CD4-positive, alpha-beta T cell treated with Interleukin-15 for 1 hour (primary cell): ENCODE measurements around the gene PCDHGA1.

Experiments
- DNase-seq: peaks from one replicate; pipeline ENCODE4 v3.0.0-alpha.2; 2020

PCDHGA1 gene

DNA sequence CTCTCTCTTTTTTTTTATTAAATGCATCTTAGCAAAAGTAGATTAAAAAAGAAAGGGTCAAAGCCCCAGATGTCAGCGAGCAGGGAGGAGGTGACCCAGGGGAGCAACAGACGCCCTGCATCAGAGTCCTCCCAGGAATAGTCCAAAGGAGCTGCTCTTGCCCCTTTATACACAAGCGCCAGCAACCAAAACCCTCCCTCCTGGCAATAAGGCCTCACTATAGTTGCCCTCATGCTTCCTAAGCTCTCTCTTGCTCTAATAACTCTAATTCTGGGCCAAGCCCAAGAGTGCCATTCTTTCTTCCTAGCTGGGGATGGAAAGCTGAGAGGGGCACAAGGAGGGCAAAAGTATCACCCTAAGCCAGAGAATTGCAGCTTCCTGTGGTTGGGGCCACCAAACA, 184.8 kb downstream of the PCDHGA1 start:
- no peak for DNase-seq

DNA sequence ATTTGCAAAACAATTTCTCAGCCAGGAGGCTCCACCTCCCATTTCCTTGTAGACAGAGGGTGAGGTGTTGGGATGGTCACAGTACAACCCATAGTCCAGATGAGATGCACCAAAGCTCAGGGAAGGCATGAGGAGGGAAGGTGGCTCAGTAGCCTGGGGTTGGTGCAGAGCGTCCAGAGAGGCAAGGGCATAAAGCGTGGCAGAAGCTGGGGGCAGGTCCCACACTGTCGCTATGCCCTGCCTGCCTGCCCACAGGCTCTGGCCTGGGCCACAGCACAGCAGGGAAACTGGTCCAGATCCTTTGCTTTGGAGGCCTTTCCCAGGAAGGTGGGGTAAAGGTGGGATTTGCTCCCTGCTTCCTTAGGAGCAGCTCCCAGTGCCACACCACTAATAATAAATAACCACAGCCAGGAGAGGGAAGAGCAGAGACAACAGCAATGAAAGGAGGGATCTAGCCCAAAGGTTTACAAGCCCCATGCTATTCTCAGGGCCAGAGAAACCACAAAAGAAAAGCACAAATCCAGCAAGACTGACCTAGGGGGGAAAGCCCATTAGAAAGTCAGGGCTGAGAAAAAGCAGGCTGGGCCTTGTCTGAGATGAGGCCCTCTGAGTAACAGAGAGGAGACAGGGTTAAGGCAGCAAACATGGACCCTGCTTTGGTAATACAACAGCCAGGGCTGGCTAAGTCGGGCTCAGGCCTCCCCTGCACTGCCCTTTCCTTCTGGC, 185.8 kb downstream of the PCDHGA1 start:
- DNase-seq, result no peak

DNA sequence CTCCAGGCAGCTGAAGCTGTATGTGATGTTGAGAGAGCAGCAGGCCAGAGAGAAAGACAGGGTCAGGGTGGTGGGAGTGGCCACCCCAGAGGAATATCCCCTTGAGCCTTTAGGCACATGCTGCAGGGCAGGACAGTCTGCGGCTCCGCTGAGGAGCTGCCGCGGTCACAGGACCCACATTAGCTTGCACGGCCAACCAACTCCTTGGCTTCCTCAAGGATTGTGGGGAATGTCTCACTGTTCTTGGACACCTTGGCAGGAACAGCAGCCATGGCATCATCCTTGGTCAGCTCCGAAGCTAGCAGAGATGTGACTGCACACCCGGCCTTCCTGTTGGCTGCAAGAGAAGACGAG, 186.3 kb downstream of the PCDHGA1 start:
- DNase-seq, result no peak

DNA sequence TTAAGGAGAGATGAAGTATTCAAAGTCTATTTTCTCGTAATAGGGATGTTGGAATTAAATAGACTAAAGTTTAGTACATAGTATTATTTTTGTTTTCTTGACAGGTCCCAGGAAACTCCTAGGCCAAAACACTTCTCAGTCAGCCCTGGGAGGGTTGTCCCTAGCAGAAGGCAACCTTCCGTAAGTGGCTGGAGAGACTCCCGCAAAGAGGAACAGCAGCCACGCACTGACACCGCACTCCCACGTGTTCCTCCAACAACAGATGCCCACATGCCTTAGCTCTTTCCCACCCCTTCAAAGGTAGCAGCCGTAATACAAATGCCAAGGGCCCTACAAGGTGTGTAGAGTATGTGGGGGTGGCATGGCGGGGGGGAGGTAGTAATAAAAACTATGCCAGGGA, 187.0 kb downstream of the PCDHGA1 start:
- DNase-seq, result no peak

DNA sequence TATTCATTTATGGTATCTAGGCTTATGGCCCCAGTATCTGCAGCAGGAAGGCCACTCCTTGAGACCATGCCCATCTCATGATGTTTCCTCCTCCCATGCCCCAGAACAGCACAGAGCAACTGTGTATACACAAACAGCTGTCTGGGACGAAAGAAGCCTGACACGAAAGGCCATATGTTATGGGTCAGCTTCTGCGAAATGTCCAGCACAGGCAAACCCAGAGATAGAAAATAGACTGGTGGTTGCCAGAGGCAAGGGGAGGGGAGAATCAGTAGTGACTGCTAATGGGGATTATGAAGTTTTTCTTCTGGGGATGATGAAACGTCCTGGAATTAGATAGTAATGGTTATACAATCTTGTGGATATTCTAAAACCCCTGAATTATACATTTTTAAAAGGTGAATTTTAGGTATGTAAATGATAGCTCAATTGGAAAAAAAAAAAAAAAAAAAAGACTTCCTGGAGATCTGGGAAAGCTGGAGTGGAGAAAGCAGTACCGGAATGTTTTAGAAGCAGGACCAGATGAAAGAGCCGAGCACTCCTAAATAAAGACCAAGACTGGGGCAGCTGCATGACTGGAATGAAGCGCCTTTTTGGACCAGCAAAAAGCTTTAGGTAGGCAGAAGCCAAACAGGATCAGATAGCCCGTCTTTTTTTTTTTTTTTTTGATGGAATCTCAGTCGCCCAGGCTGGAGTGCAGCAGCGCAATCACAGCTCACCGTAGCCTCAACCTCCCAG, 187.7 kb downstream of the PCDHGA1 start:
- DNase-seq, result no peak

DNA sequence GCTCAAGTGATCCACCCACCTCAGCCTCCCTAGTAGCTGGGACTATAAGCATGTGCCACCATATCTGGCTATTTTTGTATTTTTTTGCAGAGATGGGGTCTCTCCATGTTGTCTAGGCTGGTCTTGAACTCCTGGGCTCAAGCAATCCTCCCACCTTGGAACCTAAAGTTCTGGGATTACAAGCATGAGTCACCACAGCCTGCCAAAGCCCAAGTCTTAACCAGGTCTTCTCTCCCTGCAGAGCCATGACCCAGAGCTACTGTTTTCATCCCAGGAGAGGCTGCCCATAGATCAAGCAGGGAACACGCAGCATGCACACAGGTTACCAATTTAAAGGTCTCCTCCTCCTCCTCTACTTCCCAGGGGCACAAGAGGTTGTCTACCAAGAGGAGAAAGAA, 188.3 kb downstream of the PCDHGA1 start:
- DNase-seq, result no peak

DNA sequence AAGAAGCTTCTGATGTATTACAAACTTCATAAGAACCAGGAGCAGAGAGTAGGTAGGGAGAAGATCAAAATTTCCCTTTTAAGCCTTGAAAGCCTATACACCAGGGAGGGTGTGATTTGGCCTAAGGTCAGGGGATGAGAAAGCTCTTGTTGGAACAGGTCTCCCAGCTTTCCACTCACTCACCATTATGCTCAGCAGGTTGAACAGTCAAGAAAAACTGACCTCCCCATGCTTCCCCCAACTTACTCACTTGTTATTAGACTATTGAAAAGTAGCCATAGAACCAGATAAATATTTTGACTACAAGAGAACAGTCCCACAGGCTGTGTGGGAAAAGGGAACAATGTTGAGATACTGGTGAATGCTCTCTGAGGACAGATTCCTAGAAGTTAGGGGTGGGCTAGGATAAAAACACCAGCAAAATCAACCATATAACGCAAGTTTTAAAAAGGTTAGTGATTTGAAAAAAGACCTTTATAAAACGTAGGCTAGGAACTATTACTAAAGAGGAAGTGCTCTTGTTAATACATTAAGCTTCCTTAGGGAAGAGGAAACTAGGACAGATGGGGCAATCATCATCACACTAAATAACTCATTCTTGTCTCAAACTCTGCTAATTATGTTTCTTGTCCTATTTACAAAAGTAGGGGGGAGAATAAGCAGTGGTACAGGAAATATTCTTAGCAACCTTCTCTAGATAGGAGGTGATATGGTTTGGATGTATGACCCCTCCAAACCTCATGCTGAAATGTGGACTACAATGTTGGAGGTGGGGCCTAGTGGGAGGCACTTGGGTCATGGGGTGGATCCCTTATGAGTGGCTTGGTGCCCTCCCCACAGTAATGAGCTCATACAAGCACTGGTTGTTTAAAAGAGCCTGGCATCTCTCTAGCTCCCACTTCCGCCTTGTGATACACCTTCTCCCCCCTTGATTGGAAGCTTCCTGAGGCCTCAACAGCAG, 189.6 kb downstream of the PCDHGA1 start:
- no peak for DNase-seq

DNA sequence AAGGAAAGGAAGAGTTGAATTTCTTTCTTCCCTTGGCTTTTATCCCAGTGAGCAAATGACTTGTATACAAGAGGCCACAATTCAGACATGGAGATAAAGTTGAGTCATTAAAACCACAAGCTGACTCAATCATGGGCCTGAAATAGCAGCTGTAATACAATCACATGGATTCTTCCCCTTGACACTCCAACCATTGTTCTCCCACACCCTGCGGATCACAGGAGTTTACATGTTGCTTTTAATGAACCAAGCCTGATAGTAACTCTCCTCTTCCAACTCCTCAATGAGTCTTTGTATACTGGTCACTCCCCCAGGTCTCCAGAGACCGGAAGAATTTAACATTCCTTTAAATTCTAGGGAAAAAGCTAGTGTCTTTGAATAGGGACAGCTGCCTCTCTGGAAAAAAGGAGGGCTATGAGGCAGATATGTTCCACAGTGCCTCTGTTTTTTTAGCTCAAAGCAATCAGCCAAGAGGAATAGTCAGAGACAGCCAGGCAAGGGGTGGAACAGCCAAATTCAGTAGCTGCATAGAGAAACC, 191.0 kb downstream of the PCDHGA1 start:
- no peak for DNase-seq

DNA sequence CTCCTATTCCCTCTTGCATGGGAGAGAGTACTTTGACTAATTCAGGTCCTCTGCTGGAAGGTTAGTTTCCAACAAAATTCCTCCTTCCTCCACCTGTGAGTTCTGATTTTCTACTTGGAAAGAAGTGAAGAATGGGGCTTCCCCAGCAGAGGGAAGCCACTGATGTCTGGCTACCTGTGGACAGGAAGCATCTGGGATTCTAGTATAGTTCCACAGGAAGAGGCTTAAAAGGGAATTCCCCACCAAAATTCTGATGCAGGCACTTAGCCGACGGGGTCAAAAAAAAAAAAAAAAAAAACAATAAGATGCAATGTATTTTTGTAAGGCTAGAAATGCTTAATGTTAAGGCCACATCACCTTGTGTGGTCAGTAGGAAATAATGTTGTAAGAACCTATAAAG, 192.0 kb downstream of the PCDHGA1 start:
- no peak for DNase-seq

DNA sequence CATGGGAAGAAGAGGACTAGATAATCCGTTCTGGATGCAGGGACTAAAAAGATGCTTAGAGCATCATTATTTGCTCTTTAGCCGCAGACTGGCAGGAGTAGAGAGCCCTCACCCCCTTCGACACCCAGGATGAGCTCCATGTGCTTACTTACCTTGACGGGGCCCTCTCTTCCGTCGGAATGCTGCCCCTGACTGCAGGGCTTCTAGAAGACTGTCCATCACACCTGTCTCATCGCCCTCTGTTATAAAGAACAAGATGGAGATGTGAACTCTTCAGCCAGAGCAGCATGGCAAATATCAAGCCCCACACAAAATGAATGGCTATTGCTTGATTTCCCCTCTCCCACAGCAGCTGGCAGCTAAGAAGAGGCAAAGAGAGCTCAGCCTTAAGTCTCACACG, 193.7 kb downstream of the PCDHGA1 start:
- no peak for DNase-seq

DNA sequence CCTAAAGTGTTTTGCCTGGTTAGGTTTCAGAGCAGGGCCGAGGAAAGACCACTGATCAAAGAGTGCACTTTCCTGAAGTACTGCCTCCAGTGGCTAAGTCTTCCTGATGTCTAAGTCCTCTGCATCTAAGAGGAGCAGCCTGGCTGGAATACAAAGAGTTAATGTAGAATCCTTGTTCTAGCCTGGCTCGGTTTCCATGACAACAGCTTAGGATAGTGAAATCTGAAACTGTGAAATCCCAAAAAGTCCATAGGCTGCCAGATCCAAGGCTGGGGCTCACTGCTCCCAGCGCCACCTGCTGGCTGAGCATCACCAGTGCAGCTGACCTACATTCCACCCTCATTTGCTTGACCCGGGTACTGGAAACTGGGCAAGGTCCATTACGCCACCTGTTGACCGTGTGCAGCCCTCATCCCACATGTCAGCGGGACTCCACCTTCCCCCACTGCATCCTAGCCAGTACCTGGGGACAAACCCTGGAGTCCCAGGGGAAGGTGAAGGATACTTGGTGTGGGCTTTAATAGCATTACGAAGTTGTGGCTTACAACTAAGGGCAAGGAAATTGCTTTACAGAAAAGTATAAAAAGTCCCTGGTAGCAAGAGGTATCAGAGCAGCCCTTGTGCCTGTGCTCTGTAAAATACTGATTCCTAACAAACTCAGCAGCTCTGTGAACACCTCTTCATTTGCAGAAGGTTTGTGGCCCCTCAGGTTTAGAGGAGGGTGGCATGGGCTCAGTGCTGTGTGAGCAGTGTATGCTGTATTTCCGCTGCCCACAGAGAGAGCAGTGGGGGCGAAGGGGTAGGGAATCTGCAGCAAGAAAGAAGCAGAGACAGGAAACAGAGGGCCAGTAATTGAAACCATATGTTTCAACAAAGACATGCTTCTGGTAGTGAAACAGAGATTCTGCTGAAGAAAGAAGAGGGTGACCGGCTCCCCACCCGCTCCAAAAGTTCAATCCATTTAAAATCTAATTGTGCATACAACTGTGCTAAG, 194.6 kb downstream of the PCDHGA1 start:
- peak; percentile 58 for DNase-seq

DNA sequence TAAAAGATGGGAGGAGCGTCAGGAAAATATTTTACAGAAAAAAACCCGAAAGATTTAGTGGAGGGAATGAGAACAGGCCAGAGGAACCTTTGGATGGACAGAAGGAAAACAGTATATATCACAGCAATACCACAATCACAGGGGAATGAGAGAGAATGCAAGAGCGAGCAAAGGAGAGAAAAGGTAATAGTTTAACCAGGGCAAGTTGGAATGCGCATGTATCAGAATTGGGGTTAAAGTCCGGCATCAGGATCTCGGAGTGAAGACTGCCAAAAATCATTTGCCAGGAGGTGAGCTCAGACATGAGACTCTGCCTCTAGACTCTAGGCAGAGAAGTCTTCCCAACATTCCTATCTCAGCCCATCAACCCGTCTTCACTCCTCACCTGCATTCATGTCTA, 195.3 kb downstream of the PCDHGA1 start:
- no peak for DNase-seq

DNA sequence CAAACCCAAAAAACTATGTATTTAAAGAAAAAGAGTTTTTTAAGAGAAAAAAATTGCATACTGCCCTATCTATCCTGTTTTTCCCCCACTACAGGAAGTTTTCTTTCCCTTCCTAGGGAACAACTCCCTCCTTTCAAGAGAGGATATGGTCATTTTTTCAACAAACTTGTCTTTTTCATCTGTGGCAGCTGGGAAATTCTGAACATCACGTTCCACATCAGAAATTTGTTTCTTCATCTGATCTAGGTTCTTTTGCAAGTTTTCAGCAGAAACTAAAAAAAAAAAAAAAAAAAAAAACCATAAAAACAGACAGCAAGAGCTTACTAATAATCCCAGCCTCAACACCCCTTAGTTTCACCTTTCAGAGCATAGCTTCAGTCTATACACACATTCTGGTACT, 197.1 kb downstream of the PCDHGA1 start:
- DNase-seq, result no peak

DNA sequence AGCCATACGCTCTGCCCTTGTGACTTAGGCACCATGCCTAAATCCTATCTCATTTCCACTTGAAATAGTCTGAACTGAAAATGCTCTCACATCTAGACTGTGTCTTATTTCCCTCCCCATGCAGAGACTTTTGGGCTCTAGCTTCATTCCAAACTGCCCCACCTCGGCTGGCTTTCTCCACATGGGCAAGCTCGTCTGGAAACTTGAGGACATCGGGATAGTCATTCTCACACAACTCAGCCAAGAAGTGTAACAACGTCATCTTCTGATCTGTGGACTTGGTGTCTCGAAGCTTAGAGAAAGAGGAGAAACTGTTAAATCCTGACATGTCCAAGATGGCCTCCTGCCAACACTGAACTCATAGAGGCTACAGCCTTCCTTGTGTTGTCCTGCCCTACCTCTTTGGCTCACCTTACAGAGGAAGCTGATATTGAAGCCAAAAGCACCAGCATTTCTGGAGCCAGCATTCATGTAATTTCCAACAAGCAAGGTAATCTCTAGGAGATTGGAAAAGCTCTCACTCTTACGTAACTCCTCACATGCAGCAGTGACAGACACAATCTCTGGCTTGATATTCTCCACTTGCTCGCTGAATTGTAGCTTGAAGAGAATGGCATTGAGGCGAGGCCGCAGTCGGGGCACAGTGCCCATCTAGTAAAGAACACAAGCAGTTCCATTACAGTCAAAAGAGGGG, 198.1 kb downstream of the PCDHGA1 start:
- no peak for DNase-seq

DNA sequence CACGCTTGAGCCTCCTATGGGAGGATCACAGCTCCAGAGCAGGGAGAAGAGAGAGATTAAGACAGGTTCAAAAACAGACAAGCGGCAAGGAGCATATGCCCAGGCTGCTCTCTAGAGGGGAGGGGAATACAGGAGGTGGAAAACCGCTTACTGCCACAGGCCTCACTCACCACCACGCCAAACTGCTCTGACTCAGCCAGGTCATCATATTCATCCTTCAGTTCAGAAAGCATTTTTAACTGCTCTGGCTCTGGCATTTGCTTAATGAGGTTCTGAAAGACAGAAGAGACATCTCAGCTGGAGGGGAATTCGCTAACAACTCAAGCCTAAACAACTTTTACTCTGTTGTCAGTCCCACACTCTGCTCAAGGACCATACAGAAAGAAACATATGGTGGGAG, 198.7 kb downstream of the PCDHGA1 start:
- no peak for DNase-seq

DNA sequence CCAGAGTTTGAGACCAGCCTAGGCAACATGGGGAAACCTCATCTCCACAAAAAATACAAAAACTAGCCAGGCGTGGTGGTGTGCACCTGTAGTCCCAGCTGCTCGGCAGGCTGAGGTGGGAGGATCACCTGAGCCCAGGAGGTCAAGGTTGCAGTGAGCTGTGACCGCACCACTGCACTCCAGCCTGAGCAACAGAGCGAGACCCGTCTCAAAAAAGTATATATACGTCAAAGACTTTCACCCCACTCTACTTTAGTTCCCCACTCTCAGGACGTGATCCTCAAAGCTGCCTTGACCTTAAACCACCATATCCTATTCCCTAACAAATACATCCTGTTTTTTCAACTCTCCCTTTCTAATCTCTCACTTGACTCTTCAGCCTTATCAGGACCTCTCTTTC, 199.6 kb downstream of the PCDHGA1 start:
- DNase-seq, result no peak

DNA sequence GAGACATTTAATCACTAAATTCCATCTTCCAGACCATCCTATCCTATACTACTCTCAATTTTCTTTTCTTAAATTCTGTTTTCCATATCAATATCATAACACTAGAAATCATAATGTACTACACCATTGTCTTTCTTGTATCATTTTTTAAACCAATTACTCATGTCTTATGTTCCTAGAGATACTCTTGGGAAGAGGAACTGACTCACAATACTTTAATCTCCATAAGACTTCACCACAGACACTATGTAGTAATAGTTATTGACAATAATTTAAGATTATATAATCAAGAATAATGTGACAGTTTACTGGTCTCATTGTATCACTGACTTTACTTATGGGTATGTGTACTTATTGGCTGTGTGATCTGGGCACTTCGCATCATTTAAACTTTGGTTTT, 202.4 kb downstream of the PCDHGA1 start:
- no peak for DNase-seq

DNA sequence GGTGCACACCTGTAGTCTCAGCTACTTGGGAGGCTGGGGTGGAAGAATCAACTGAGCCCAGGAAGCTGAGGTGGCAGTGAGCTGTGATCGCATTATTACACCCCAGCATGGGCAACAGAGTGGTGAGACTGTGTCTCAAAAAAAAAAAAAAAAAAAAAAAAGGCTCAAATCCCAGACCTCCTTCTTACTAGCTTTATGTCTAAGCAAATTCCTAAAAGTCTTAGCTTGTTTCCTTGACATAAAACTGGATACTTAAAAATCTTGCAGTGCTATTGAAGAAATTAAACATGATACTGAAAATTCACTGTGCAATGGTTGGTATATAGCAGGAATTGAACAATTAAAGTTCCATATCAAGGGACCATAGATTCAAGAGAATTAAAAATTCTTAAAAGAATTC, 203.6 kb downstream of the PCDHGA1 start:
- DNase-seq, result no peak

DNA sequence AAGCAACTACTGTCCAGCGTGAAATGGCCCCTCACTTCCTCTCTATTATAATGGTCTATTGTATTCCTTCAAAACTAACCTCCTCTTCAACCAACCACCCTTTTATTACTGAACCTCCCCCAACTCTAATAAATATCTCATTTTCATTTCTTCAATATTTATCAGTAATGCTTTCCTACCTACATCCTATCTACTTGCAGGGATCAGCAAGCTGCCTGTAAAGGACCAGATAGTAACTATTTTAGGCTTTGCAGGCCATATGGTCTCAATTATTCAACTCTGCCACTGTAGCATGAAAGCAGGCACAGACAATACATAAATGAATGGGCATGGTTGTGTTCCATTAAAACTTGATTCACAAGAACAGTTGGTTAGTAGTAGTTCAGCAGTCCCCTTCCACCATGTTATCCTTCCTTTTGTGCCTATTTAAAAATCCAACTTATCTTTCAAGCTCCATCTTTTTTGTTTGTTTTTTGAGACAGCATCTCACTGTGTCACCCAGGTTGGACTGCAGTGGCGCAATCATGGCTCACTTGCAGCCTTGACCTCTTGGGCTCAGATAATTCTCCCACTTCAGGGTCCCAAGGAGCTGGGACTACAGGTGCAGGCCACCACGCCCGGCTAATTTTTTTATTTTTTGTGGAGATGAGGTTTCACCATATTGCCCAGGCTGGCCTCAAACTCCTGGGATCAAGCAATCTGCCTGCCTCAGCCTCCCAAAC, 204.3 kb downstream of the PCDHGA1 start:
- DNase-seq, result no peak

DNA sequence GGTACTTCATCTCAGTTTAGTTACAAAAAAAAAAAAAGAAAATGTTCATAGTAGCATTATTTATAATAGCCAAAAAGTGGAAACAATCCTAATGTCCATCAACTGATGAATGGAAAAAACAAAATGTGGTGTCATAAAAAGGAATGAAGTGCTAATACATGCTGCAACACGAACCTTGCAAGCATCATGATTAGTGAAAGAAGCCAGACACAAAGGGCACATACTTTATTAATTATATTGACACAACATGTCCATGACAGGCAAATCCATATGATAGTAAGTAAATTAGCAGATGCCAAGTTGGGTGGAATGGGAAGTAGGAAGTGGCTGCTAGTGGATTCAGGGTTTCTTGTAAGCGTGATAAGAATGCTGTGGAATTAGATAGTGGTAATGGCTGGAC, 212.7 kb downstream of the PCDHGA1 start:
- no peak for DNase-seq

DNA sequence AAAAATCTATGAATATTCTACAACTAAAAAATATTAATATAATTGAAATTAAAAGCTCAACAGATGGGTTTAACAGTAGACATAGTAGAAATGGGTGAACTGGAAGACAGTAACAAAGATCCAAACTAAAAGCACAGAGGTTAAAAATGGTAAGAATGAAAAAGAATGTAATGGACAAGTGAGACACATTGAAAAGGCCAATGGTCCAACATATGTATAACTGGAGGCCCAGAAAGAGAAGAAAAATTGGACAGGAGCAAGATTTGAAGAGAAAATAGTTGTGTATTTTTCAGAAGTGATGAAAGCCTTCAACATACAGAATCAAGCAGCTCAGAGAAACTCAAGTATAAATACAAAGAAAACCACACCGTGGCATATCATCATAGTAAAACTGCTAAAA, 217.2 kb downstream of the PCDHGA1 start:
- DNase-seq, result no peak
